Measurements from ENCODE around the gene TMPRSS2.
"Not testable (repeated sequence)": the region's sequence is repeated elsewhere in the genome, so short reads cannot be mapped to it uniquely, and the experiment has no call there.

GRCh38 chr21:41420998-41421397 lies 87.0 kb downstream of the TMPRSS2 start:
- not testable (repeated sequence) for TF ChIP-seq ZFX (IDR thresholded peaks at IDR 0.05; ENCODE audit: borderline replicate concordance); CTCF (IDR thresholded peaks at IDR 0.05)
